Esophagus mucosa (tissue), 1 donor: Measurements from ENCODE around the gene BCL11B. TPM values are rescaled to one million over a fixed set of nuclear protein-coding genes. Genes with fewer than 3 reads are reported as not detected.

Experiments used
- ATAC-seq: fragments of 200-7000 bp; cut with Tn5 transposase; one replicate; pipeline ENCODE4 v1.9.1; 2020
- total RNA-seq: library from RNA; stranded (reverse); gene quantifications from one replicate; pipeline ENCODE4 v1.2.4, GENCODE V29; 2023
- donor health status: DM: yes; HTN: yes; CAD: no.

Gene BCL11B
- total RNA-seq, 1 donor from 2014 or later = 10.6 TPM

DNA sequence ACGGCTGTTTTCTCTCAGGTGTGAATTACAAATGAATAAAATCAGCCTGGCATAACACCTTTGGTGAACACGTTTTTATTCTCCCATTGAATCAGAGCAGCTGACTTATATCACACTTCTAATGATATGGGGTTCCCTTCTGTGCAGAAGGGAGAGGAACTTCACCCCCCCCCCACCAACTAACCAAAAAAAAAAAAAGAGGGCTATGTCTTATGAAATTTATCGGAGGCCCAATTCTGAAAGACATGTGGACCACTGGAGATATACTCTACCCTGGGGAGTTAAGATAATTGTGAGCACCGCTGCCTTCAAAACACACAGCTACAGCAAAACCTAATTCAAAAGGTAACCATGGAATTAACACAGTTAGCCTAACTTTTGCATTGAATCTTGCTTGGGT is 4.6 kb downstream of the BCL11B start:
- no peak for ATAC-seq

- peak; percentile 71 for ATAC-seq
Measured at GRCh38 chr14:99266181-99267178, 5.5 kb downstream of the BCL11B start.

DNA sequence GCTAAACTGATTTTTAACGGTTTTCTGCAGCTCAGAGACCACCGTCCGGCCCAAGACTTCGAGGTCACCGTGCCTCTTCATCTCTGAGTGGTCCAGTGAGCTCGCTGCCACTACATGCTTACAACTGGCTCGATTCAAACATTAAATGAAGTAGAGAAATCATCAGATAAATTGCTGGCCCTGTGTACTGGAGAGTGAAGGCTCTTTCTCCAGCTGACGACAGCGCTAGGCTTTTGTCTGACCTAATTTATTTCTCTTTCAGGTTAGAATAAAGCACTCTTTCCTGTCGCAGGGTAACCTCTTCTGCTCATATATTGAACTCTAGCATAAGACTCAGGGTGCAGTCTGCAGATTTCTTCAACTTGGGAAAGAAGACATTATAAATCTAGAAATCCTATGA is 6.4 kb downstream of the BCL11B start:
- no peak for ATAC-seq

DNA sequence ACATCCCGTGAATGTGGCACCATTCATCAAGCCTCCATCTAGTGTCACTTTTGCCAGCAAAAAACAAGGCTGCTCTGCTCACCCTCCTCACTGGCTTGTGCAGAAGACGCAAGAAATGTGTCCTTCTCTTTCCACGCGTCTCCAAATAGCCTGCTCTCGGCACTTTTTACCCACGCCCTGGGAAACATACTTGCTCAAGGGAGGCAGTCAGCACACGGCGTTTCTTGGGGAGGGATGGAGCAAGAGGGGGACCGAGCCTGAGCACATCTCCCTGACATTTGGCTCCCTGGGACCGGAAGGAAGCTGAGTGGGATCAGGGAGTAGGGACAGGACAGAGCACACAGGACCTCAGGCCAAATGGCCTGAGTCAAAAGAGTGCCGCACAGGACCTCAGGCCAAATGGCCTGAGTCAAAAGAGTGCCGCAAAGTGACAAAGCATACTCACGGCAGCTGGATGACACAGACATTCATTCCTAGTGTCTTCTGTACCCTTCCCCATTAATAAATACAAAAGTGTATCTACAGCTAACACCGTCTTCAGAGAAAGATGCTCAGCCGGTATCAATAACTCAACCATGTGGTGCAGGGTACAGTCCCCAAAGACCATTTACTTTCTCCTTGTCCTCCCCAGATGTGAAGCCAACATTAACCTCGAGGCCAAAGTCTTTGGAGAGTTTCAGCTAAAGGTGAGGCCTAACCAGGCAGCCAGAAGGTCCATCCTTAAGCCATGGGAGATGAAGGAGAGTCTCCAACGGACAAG is 7.1 kb downstream of the BCL11B start:
- ATAC-seq = no peak

DNA sequence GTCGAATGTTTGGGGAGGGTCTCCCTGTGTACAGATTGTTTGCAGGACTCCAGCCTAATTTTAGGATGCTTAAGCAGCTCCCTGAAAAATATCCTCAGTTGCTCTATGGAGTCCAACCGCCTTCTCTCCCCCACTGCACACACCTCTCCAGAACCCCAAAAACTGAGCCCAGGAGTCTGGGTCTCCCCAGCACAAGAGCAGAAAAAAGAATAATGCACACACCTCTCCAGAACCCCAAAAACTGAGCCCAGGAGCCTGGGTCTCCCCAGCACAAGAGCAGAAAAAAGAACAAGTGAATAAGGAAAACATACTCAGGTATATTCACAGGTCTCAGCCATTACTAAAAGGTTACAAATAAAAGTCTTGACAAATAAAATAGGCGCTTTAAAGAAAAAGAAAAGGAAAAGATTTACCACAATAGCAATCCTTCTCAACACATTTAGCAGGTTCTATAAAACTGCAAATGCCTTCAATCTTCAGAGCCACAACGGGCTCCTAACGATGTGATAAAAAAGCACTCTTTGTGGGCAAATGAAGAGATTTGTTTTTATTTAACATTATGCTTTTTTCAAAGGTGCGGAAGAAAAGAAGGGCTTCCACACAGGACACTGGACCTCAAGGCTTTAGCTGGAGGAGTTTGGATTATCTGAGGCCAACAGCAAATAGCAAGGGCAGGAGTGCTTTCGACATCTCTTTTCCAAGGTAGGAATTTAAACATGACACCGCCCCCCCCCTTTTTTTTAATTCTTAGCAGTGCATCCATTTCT is 8.2 kb downstream of the BCL11B start:
- ATAC-seq = no peak

DNA sequence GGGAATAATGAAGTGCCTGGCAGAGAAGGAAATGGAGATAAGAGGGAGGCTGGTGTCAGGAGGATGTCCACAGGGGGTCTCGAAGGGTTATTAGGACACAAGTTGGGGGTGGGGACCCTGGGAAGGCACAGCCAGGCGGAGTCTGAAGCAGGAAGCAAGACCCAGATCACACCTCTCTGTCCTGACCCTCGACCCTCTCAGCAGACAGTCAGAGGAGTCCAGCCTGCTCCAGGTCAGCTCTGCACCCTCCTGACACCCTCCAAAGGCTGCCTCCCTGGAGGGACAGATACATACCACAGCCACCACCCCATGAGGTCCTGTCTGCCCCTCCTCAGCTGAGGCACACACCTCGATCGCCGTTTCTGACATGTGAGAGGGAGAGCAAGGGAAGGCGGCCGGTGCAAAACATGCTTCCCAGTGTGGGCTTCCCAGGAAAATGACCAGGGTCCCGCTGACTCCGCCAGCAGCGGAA is 9.0 kb downstream of the BCL11B start:
- ATAC-seq = no peak

GRCh38 chr14:99261912-99262787 is 9.8 kb downstream of the BCL11B start:
- ATAC-seq = peak; percentile 23

- peak; percentile 22 for ATAC-seq
Measured at GRCh38 chr14:99260587-99261551, 11.1 kb downstream of the BCL11B start.

- no peak for ATAC-seq
Measured at GRCh38 chr14:99260116-99260515, 11.9 kb downstream of the BCL11B start.

DNA sequence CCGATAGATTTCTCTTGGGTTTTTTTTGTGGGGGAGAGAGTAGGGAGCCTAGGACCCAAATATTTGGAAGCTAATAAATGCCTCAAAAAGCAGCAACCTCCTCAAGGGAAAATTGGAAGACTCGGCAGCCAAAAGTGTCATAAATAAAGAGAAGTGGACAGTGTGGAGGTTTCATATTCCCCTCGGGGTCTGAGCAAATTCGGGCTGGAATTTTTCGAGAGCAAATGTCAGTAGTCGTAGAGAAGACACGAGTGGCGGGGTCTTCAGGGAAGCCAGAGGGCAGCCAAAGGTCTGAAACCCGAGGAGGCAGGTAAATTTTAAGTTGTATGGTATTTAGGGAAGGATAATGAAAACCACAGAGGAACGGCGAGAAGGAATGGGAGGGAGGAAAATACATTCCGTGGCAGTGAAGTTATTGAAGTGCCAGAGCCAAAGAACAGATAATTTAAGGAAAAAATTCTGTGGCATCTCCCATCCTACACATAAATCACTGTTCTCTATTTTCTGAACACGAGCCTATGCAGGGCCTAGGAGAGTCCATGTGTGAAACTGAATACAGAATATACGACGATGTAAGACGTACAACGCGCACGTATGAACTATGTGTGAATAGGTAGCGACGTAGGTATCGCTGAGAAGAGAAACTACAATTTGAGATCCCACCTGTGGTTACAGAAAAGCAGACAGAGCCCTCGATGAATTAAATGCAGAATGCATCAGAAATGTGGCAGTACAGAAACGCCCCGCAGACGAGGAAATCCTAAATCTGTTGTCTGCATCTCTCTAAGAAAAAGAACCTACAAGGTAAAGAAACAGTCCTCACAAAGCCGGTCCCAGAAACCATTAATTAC is 12.9 kb downstream of the BCL11B start:
- ATAC-seq = no peak

- no peak for ATAC-seq
Measured at GRCh38 chr14:99258341-99258861, 13.6 kb downstream of the BCL11B start.

- no peak for ATAC-seq
Measured at GRCh38 chr14:99257673-99258221, 14.2 kb downstream of the BCL11B start.

DNA sequence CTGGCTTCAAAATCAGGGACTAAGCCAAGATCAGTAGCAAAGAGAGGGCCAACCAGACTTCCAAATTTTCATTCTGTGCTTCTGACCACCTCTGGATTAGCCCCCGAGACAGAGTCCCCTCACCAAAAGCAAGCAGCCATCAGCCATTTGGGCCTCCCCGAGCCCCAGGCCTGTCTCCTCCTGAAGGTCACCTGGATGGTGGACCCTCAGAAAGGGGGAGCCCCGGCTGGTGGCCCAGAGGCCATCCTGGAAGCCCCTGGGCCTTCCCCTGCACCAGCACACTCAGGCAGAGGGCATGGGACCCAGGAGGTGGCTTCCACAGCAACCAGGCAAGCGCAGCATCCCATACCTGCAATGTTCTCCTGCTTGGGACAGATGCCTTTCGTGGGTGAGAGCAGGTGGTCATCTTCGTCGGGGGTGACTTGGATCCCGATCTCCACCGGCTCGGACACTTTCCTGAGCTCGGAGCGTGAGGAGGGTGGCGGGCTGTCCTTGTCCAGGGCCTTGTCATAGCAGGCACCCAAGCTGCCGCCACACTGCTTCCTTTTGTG is 14.8 kb downstream of the BCL11B start:
- no peak for ATAC-seq

DNA sequence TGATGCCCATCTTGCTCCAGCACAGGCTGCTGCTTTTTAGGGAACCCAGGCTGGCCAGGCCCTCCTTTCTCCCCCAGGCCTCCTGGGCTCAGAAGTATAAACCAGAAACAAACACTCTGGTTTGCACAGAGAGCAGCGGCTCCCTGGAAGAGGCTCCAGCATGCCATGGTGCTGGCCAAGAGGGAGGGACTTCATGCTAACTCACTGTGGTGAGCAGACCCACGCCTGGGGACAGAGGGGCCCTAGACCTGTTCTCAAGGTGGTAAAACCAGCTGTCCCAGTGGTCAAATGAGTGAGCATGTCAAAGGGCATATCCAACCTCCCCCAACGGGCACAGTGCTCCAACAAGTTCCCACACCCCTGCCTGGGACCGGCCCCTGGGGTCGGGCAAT is 15.5 kb downstream of the BCL11B start:
- ATAC-seq = peak; percentile 11

DNA sequence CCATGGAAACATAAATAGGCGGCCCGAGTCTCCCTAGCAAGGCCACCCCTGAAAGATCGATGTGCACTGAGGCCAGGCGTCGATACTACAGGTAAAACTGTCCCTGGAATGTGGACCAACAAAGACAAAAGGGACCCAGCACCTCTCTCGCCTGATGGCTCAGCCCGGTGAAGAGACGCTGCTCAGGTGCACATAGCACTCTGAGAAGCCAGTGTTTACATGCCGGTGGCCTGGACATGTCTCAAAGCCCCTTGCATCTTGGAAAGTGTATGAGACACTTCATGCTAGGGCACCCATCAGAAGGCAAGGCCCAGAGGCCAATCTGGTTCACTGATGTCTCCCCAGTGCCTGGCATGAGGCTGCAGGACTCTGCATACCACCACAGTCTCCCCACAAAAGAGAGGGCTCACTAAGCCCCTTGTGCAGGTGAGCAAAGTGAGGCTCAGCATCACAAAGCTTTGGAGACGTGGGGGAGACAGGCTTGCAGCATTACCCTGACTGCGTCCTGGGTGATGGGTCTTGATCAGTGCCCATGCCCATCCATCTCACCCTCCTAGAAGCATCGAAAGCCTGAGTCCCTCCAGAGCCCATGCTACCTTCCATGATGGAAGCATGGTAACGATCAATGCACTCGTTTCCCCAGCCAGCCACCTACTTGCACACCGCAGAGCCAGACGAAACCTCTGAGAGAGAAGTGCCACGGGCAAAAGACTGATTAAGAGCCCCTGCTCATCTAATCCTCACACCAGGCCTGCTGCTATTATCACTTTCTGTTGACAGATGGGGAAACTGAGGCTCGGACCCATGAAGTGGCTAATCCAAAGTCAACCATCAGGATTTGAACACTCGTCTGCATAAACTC is 16.1 kb downstream of the BCL11B start:
- no peak for ATAC-seq

GRCh38 chr14:99254328-99255009 is 17.5 kb downstream of the BCL11B start:
- no peak for ATAC-seq

DNA sequence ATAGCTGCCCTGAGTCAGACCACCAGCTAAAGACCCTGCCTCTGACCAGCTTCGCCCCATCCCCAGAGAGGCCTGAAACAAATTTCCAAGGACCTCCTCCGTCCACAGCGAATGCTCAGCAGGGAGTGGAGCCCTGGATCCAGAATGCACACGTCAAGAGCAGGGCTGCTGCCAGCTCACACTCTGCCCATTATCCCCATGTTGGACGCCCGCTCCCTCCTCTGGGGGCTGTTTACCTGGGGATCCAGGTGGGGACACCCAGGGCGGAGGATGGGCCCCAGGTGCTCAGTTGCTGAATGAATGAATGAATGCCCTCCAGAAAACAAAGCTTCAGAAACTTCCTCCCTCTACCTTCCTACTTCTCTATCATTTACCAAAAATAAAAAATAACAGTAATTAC is 18.1 kb downstream of the BCL11B start:
- no peak for ATAC-seq
